BLaER1 treated with 17β-estradiol and CSF1 and Interleukin-3, amounts not matched to agents 10 nM and 100 nM (cell line): ENCODE measurements around the gene TTC39A.
A peak's percentile ranks its signal among the peaks of the same experiment; 100 is the strongest.

Experiments
- H3K27ac ChIP-seq, 11 experiments: shearing (Covaris generic); formaldehyde crosslinking; 2 replicates each; pipeline ENCODE4 v1.8.1; 2022
- H3K27me3 ChIP-seq, 11 experiments: shearing (Covaris generic); formaldehyde crosslinking; 2 replicates each; pipeline ENCODE4 v1.8.1; 2022
- H3K36me3 ChIP-seq, 11 experiments: shearing (Covaris generic); formaldehyde crosslinking; 2 replicates each; pipeline ENCODE4 v1.8.1; 2022
- H3K4me1 ChIP-seq, 10 experiments: shearing (Covaris generic); formaldehyde crosslinking; 2 replicates each; pipeline ENCODE4 v1.8.1; 2022
- H3K4me2 ChIP-seq, 11 experiments: shearing (Covaris generic); formaldehyde crosslinking; 2 replicates each; pipeline ENCODE4 v1.8.1; 2022
- H3K4me3 ChIP-seq, 10 experiments: shearing (Covaris generic); formaldehyde crosslinking; 2 replicates each; pipeline ENCODE4 v1.8.1; 2022
- H3K9ac ChIP-seq, 11 experiments: shearing (Covaris generic); formaldehyde crosslinking; 2 replicates each; pipeline ENCODE4 v1.8.1; 2022
- H3K9me3 ChIP-seq, 11 experiments: shearing (Covaris generic); formaldehyde crosslinking; replicated peaks in 1 of 11; 2 replicates each; pipeline ENCODE4 v1.8.1; 2022
- H4K20me1 ChIP-seq, 11 experiments: shearing (Covaris generic); formaldehyde crosslinking; 2 replicates each; pipeline ENCODE4 v1.8.1; 2022
- Cebpa-rat ChIP-seq, 11 experiments: shearing (Covaris generic); IDR thresholded peaks; 2 replicates each; pipeline ENCODE4 v1.8.1; 2022

TTC39A gene

DNA sequence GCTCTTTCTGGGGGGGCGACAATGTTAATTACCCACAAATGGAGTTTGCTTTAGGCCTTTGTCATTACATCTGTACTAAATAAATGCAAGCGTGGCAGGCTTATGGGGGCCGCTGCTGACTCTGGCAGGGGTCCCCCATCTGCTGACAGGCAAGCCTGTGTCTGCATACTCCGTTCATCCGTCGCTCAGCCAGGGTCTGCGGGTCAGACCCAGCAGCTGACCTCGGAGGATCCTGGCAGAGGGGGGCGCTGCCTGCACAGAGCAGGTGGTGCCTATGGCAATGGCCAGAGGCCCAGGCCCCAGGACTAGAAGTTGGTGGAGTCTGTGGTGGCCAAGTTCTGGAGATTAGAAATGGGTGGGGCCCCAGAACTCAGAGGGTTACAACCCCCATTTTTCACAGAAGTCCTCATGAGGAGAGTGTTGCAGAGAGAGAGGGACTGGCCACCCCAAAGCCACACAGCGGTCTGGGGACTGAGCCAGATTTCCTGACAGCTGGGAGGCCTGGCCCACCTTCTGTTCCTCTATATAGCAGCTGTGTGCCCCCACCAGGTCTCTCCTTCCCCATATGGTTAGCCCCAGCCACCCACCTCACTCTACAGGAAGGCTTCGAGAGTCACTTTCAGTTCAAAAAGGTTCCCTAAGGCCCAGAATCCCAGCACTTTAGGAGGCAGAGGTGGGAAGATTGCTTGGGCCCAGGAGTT, 31.0 kb downstream of the TTC39A start:
- Histone ChIP-seq H3K4me1 (peaks cover 31 to 57% (median 44%) of the 10 kb centered on the region in 10 experiments), H3K4me3 (no peak overlapping the region), H3K27me3 (no peaks in the 10 kb centered on the region), H3K4me2 (no peak overlapping the region), H3K9ac (no peak overlapping the region), H4K20me1 (no peaks in the 10 kb centered on the region), H3K9me3 (peaks cover 0 to 21% (median 15%) of the 10 kb centered on the region in 11 experiments; a peak in 17 of 22 replicates), H3K36me3 (0 out of 22 replicates have a peak, but pooled peaks cover 0 to 4% (median 0%) of the 10 kb centered on the region in 11 experiments), H3K27ac (no peak overlapping the region)
- no peak for TF ChIP-seq Cebpa-rat (IDR thresholded peaks at IDR 0.05)

DNA sequence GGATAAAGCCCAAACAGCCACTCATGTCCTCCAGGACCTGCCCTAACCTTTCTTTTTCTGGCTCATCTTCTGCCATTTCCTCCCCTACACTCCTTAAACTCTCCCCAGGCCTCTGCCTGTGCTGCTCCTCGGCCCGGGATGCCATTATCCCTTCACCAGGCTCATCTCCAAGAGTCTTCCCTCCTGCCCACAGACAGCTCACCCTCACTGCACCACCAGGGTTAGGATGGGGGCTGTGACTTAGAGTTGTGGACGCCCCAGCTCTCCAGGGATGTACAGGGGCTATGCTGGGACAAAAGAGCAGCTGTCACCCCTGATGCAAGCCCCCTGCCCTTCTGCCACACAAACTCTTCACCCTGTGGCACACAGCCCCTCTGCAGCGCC, 32.0 kb downstream of the TTC39A start:
- TF ChIP-seq Cebpa-rat (IDR thresholded peaks at IDR 0.05): no peak
- Histone ChIP-seq H4K20me1 (no peaks in the 10 kb centered on the region), H3K4me3 (no peak overlapping the region), H3K27me3 (no peaks in the 10 kb centered on the region), H3K4me2 (no peak overlapping the region), H3K9ac (no peak overlapping the region), H3K36me3 (0 out of 22 replicates have a peak, but pooled peaks cover 0 to 4% (median 0%) of the 10 kb centered on the region in 11 experiments), H3K27ac (no peak overlapping the region), H3K9me3 (peaks cover 0 to 21% (median 15%) of the 10 kb centered on the region in 11 experiments; a peak in 17 of 22 replicates), H3K4me1 (peaks cover 29 to 51% (median 36%) of the 10 kb centered on the region in 10 experiments)

DNA sequence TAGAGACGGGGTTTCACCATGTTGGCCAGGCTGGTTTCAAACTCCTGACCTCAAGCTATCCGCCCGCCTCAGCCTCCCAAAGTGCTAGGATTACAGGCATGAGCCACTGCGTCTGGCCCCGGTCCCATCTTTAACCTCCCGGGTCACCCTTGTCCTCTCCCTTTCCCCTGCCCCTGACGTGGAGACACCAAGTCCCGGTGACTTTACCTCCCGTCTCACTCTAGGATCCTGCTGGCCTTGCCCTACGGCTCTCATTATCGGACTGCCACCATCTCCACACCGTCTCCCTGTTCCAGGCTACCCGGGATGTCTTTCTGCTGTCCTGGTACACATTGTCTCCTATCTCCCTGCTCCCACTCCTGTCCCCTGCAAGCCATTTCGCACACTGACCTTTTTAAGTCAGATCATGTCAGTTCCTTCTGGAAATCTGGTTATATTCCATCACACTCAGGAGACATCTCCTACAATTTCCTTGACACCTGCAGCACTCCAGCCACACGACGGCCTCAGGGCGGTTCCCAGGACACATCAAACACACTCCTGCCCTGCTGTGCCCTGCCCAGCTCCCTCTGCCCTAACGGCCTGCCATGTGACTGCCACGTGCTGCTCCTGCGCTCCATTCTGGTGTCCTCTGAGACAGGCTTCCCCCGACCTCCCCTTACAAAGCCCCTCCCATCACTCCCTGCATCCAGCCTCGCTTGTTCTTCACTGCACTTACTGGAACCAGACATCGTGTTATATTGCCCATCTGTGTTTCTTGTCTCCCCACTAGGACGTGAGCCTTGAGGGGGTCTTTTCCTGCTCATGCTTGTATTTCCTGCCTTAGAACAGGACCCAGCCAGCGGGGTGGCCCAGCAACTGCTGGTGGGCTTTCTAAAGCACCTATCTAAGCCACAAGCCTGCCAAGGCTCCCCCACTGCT, 32.7 kb downstream of the TTC39A start:
- H3K4me2 ChIP-seq: peak overlapping the region; percentile 78 to 88 (median 82)
- H3K27ac ChIP-seq: peak overlapping the region in 10 of 11 experiments; percentile 27 to 80 (median 72); a peak in 19 of 22 replicates
- no peaks in the 10 kb centered on the region for H3K27me3 ChIP-seq
- H3K4me1 ChIP-seq: peaks cover 29 to 48% (median 34%) of the 10 kb centered on the region in 10 experiments
- H4K20me1 ChIP-seq: no peaks in the 10 kb centered on the region
- H3K36me3 ChIP-seq: 0 out of 22 replicates have a peak, but pooled peaks cover 0 to 4% (median 0%) of the 10 kb centered on the region in 11 experiments
- H3K9me3 ChIP-seq: peaks cover 0 to 21% (median 15%) of the 10 kb centered on the region in 11 experiments; a peak in 17 of 22 replicates
- TF ChIP-seq Cebpa-rat (IDR thresholded peaks at IDR 0.05): no peak
- peak overlapping the region; percentile 46 to 67 (median 54) for H3K4me3 ChIP-seq
- peak overlapping the region; percentile 51 to 77 (median 75); a peak in 20 of 22 replicates for H3K9ac ChIP-seq

DNA sequence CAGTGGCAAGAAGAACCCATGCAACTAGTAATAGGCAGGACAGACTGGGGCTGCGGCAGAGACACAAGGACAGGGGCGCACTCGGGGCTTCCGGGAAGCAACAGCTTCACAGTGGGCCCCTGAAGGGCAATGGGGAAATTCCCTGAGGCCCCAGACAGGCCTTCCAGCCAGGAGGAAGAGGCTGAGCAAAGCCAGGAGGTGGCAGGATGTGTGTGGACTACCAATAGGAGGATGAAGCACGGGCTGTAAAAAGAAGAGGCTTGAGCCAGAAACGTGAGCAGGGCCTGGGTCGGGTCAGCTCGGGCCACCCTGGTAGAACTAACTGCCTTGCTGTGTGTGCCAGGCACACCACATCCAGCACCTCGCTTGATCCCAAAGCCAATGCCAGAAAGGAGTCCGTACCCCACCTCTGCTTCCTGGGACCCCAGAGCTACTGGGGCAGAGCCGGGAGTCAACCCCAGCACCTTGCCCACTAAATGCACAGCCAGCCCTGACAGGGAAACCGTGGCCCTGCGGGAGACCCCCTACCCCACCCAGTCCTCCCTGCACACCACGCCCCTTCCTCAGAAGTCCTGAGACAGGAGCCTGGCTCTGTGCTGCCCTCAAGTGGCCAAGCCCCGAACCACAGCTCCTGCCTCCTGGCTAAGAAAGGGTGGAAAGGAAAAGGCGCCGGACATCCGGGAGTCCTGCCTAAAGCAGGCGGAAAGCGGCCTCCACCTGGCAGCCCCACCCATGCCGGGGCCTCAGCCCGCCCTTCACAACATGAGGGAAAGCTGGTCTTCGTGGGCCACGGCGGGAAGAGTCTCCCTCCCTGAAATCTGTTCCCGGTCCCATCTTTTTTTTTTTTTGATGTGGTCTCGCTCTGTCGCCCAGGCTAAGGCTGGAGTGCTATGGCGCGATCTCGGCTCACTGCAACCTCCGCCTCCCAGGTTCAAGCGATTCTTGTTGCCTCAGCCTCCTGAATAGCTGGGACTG, 33.7 kb downstream of the TTC39A start:
- no peak for TF ChIP-seq Cebpa-rat (IDR thresholded peaks at IDR 0.05)
- Histone ChIP-seq H3K9ac (peak overlapping the region; percentile 51 to 77 (median 75); a peak in 21 of 22 replicates), H3K36me3 (0 out of 22 replicates have a peak, but pooled peaks cover 0 to 4% (median 0%) of the 10 kb centered on the region in 11 experiments), H3K27ac (peak overlapping the region; percentile 27 to 80 (median 70); a peak in 21 of 22 replicates), H3K9me3 (peaks cover 0 to 21% (median 15%) of the 10 kb centered on the region in 11 experiments; a peak in 17 of 22 replicates), H3K4me3 (peak overlapping the region; percentile 46 to 67 (median 54)), H3K4me2 (peak overlapping the region; percentile 78 to 88 (median 82)), H4K20me1 (no peaks in the 10 kb centered on the region), H3K27me3 (no peaks in the 10 kb centered on the region), H3K4me1 (peaks cover 27 to 47% (median 34%) of the 10 kb centered on the region in 10 experiments)

DNA sequence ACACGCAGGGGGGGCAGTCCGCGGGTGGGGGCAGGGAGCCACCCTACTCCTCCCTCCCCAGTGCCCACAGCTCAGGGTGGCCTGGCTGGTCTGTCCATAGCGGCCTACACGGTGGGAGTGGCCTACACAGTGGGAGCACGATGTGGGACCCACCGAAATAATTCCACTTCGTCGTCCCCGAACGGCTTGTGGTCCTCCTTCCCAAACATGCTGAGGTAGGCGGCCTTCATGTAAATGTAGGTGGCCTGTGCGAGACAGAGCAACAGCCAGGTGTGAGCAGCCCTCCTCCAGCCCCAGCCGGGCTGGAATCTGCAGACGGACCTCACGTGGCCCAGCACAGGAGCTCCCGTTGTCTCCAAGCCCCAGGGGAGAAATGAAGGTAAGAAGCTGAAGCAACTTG, 34.4 kb downstream of the TTC39A start:
- no peak for TF ChIP-seq Cebpa-rat (IDR thresholded peaks at IDR 0.05)
- Histone ChIP-seq H3K4me2 (peak overlapping the region in 9 of 11 experiments; percentile 78 to 88 (median 82); a peak in 10 of 22 replicates), H3K4me3 (no peak overlapping the region), H3K27me3 (no peaks in the 10 kb centered on the region), H3K4me1 (peaks cover 21 to 39% (median 28%) of the 10 kb centered on the region in 10 experiments), H3K9ac (peak overlapping the region in 3 of 11 experiments; percentile 74 to 77 (median 75); a peak in 2 of 22 replicates), H3K36me3 (0 out of 22 replicates have a peak, but pooled peaks cover 0 to 4% (median 0%) of the 10 kb centered on the region in 11 experiments), H3K27ac (peak overlapping the region in 6 of 11 experiments; percentile 67 to 77 (median 72); a peak in 7 of 22 replicates), H3K9me3 (peaks cover 0 to 21% (median 15%) of the 10 kb centered on the region in 11 experiments; a peak in 17 of 22 replicates), H4K20me1 (no peaks in the 10 kb centered on the region)

DNA sequence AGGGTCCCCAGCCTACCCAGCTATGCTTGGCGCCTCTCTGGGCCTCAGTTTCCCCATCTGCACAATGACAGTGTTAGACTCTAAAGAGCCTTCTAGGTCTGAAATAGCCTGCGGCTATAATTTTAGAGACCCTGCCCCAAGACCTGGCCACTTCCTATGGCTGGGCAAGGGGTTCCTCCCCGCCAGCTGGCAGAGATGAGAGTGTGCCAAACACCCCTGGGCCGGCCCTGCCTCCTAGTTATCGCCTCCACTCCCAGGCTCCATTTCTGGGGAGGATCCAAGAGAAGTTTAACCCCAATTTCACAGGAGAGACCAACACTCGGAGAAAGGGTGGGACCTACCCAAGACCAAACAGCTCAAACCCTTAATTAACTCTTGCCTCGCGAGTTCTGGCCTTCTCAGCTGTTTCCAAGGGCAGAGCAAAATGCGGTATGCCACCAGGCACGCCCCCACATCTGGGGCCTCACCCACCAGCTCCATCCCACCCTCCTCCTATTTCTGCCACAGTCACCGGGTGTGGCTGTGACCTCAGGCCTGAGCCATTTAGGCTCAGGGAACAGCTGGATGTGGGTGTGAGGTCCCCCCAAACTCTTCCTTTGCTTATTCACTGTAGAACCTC, 35.7 kb downstream of the TTC39A start:
- Histone ChIP-seq H3K36me3 (0 out of 22 replicates have a peak, but pooled peaks cover 0 to 4% (median 0%) of the 10 kb centered on the region in 11 experiments), H3K9ac (peak overlapping the region in 2 of 11 experiments; percentile 12 to 19; a peak in 1 of 22 replicates), H4K20me1 (no peaks in the 10 kb centered on the region), H3K4me3 (no peak overlapping the region), H3K27me3 (no peaks in the 10 kb centered on the region), H3K4me2 (peak overlapping the region; percentile 24 to 63 (median 53); a peak in 21 of 22 replicates), H3K9me3 (peaks cover 0 to 18% (median 14%) of the 10 kb centered on the region in 11 experiments; a peak in 17 of 22 replicates), H3K27ac (peak overlapping the region in 2 of 11 experiments; percentile 5 to 43; a peak in 4 of 22 replicates), H3K4me1 (peaks cover 17 to 36% (median 28%) of the 10 kb centered on the region in 10 experiments)
- TF ChIP-seq Cebpa-rat (IDR thresholded peaks at IDR 0.05): no peak

DNA sequence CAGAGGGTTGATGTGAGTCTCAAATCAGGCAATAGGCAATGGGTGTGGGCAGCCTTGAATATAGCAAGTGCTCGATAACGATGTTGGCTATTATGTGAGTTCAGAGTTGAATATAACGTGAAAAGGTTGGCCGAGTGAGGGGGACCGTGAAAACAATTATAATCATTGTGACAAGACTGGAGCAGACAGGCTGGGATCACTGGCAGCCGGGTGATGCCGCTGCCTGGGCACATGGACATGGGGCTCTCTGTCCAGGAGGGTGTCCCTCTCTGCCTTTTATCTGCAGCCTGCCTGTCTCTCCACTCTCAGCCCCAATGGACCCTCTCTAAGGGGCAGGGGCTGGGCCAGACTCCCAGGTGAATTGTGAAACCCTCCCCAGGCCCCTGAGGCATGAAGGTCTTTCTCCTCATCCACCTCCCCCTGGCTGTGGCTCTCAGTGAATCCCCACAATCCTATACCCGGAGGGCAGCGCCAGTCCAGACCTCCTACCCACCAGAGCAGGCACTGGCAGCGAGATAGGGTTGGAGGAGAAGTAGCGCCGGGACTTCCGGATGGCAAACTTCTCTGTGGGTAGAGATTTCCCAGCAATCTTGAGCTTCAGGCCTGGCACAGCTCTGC, 36.4 kb downstream of the TTC39A start:
- no peak for TF ChIP-seq Cebpa-rat (IDR thresholded peaks at IDR 0.05)
- Histone ChIP-seq H3K4me1 (peaks cover 17 to 36% (median 28%) of the 10 kb centered on the region in 10 experiments), H3K36me3 (0 out of 22 replicates have a peak, but pooled peaks cover 0 to 2% (median 0%) of the 10 kb centered on the region in 11 experiments), H3K4me2 (peak overlapping the region in 4 of 11 experiments; percentile 53 to 63 (median 58); a peak in 4 of 22 replicates), H3K4me3 (no peak overlapping the region), H4K20me1 (no peaks in the 10 kb centered on the region), H3K27me3 (no peaks in the 10 kb centered on the region), H3K9ac (no peak overlapping the region), H3K27ac (peak overlapping the region in 2 of 11 experiments; percentile 5 to 43; a peak in 2 of 22 replicates), H3K9me3 (peaks cover 0 to 11% (median 8%) of the 10 kb centered on the region in 11 experiments; a peak in 17 of 22 replicates)
